Measurements from ENCODE around the gene TBC1D22A.

TBC1D22A gene

DNA sequence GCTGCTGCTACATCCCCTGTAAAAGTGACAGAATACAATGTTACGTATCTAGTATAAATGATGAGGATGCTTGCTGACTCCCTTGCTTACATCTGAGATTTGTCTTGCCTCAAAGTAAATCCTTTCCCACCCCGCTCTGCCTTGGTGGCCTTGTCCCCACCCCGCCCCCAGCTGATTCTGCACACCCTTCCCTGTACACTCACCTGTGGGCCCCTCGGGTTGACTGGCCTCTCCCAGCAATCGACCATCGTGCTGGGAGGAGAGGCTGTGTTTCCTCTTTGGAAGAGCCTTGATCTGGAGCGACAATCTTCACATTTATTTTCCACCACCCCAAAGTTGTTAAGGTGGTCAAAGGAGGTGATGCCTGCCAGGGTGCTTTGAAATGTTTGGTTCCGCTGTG lies 249.4 kb downstream of the TBC1D22A start:
- no peak for DNase-seq (ENCODE audit: low read depth, low spot score)

DNA sequence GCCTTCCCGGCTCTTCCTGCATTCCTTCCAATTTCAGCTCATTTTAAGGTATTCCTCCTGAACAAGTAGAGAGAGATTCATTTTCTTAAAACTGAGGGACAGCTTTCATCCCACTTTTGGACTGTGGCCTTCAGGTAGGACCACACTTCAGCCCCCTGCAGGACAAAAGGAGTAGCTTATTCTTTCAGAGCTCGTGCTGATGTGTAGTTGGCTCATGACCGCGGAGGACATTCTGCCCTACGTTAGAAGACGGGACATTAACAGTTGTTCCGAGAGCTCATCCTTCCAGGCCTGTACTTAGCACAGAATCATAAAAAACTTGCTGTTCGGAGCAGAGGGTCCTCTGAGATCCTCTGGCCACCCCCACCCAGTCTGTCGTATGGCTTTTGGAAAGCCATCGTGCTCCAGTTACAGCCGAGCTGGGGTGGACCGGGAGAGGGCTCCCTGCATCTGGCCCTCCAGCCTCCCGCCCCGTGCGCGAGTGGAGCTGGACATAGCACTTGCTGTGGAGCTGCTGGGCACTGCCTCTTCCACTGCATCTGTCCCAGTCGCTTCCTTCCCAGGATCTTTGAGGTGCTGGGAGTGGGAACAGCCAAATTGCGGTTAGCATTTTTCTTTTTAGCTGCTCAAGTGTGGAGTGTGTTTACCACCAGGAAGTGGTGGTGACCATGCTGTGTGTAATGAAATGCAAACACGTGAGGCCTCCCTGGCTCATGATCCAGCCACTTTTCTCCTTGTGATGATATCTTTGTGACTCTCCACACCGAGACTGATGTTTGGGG lies 250.3 kb downstream of the TBC1D22A start:
- no peak for DNase-seq (ENCODE audit: low read depth, low spot score)

DNA sequence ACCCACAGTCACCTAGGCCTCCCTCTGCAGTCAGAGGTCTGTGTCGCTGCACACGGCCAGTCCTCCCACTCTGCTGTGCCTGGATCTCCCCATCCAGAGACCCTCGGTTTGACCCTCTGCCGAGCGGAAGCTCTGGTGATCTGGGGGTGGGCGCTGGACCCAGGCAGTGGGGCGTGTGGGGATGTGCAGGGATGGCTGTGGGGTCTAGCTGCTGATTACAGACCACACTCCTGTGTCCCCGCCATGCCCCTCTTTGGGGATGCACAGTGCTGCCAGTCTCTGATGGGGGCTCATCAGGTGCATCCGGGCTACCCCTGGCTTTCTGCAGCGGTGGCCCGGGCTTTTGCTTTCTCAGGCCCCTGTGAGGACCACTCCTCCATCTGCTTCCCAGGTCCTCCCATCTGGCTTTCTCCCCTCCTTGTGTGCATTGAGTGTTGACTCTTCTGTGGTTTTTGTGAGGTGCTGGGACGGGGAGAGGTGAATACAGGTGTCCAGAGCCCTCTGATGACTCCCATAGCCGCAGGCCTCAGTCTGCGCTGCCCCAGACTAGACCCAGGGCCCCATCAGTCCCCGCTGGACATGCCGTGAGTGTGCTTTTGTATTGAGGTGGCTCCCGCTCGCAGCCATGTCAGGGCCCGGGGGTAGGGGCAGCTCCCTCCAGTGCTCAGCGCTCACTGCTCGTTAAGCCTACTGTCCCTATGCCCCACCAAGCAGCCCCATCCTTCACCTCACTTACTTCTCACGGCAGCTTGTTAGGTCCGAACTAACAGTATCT lies 251.6 kb downstream of the TBC1D22A start:
- DNase-seq (ENCODE audit: low read depth, low spot score), result no peak

DNA sequence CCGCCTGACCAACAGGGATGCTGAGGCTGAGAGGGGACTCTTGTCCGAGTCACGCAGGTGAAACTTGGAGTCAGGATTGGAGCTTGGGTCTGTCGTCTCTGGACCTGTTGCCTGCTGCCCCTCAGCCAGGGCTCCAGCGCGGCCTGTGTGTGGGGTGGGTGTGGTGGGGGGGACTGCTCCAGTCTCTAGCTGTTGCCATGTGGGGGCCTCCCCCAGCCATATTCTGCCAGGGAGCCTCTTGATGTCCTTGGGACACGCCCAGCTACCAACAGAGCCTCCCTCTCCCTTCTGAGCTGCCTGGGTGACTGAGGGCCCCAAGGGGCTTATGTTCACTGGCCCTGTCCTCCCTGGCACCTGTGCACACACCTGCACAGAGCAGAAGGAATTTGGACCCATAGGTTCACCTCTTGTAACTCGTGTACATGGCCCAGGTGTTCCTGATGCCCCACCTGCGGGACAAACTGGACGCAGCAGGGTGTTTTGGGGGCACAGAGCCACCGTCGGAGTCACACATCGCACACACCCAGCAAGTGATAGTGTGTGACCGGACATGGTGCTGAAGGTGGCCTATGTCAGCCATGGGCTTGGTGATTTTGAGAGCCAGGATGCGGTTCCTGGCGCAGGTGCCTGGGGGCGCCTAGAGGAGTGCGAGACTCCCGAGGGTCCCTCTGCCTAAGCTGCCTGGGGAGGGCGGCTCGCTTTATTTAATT lies 252.3 kb downstream of the TBC1D22A start:
- DNase-seq (ENCODE audit: low read depth, low spot score), result no peak

DNA sequence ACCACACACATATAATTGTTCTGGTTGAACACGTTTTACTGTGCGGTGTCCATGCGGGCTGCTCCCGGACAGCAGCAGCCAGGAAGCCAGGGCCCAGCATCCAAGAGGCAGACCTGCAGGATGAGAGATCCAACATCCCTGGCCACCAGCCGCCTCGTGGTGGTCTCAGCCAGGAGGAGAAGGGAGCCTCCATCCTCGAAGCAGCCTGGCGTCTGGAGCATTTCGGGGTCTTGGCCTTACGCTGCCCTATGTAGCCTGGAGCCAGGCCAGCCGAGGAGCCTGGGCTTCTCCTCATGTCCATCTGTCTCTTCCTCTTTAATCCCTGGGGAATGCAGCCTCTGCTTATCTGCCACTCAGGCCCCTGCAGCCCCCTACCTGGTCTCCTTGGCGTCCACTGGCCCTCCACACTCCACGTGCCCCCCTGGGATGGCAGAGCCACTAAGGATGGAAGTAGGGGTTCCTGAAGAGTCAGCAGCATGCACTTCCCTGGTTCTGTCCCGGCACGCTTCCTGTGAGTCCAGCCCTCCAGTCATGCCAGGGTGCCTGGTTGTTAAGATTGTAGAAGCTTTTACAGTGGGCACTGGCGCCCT lies 253.2 kb downstream of the TBC1D22A start:
- no peak for DNase-seq (ENCODE audit: low read depth, low spot score)

DNA sequence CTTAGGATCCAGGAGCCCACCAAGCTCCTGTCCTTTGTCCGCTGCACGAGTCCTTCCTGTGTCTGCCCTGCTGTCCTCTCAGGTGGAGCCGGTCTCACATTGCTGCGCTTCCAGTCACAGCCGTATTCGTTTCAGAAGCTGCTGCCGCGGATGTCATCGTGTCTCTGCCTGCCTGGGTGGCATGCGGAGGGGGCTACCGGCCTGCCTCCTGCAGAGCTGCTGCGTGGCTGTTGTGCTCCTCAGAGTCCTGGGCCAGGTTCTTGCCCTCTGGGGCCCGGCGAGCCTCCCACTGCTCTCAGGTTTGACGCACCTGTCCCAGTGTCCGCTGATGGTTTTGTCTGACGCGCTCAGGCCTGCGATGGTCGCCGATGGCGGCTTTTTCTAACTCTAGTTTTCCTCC lies 254.2 kb downstream of the TBC1D22A start:
- DNase-seq (ENCODE audit: low read depth, low spot score), result no peak

DNA sequence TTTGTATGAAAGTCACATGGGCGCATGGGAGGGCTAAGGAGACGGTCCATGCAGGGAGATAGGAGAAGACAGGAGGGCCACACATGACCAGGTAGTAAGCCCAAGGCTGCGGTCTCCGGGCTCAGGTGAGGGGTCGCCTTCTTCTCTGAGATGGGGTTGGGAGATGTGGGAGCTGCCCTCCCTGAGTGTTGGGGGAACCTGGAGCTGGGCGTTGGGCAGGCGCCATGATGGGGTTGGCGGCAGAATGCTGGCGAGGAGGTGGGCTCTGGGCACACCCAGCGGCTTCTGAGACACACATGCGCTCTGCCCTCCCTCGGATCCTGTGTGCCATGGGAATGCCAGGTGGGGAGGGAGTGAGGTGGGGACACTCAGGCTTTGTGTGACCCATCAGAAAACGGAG lies 254.8 kb downstream of the TBC1D22A start:
- no peak for DNase-seq (ENCODE audit: low read depth, low spot score)

DNA sequence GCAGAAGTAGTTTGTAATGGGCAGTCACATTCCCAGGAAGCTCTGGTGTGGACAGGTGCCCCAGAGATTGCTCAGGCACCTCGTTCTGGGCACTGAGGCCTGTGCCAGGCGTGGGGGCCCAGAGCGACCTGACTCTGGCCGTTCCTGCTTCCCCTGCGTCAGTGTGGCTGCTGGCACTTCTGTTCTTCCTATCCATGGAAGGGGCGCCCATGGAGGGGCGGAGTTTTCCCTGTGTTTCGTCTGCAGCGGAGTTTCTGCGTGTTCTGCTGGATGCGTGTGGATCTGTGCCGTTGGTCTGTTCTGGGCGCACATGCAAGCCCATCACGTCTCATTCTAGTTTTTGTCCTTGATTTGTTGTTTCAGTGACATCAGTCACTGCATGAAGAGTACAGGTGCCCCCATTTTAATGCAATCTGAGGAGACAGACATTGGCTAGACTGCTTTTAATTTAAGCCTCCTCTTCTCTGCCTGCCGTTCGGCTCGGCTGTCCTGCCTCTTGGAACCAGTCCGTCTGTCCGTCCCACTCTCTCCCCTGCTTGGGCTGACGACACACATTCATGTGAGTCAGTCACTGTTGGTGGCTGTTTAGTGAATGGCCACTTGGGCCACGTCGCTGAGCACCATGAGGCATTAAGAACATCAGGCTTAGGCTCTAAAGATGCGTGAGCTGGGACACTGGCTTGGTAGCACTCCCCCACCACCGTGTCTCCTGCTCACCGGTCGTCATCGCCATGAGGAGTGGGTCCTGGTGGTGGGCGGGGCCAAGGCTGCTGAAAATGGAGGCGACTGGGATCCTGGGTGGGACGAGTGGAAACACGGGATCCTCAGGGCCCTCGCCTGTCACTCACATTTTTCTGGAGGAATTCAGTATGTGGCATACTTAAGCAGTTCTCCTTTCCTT lies 255.8 kb downstream of the TBC1D22A start:
- DNase-seq (ENCODE audit: low read depth, low spot score), result no peak

DNA sequence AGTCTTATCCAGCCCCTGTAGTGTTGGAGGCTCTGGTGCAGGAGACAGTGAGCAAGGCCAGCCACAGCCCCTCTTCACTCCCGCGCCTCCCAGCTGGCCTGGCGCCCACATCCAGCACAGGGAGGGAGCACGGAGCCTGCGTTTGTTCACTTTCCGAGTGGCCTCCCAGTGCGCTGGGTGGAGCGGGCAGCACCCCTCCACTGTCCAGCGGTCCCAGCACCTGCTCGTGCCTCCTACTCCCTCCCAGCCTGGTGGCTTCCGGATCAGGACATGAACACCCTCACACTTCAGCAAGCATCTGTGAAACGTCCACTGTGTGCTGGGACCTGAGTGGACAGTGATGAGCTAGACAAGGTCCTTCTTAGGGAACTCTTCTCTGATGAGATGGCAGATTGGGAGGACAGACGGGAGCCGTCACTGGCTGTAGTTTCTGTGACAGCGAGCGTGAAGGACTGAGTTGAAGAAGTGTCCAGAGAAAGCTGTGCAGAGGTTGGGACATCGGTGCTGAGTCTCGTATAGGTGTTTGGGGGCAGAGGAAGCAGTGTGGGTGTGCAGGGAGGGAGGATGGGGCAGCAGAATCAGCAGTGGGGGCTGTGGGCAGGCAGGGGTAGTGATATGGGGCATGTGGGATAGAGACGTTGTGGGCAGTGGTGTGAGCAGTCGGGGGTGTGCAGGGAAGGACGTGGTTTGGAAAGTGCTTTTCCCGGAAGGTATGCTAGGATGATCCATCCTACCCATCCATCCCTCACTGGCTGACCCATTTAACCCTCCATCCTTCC lies 256.8 kb downstream of the TBC1D22A start:
- no peak for DNase-seq (ENCODE audit: low read depth, low spot score)

DNA sequence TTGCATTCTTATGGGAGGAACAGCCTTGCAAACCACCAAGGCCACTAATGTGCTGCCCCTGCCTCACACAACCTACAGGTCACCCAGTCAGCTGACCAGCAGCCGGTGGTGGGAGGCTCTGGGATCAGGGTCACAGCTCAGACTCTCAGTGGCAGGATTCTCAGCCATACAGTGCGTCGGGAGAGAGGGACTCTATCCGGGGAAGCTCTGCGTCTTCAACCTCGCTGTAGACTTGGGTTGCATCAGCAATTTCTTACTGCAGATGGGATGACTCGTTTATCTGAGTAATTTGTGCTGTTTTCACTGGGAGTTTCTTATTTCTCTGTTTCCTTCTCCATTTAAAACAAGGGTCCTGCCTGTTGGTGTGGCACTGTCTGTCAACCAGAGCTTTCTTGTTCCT lies 257.7 kb downstream of the TBC1D22A start:
- no peak for DNase-seq (ENCODE audit: low read depth, low spot score)

DNA sequence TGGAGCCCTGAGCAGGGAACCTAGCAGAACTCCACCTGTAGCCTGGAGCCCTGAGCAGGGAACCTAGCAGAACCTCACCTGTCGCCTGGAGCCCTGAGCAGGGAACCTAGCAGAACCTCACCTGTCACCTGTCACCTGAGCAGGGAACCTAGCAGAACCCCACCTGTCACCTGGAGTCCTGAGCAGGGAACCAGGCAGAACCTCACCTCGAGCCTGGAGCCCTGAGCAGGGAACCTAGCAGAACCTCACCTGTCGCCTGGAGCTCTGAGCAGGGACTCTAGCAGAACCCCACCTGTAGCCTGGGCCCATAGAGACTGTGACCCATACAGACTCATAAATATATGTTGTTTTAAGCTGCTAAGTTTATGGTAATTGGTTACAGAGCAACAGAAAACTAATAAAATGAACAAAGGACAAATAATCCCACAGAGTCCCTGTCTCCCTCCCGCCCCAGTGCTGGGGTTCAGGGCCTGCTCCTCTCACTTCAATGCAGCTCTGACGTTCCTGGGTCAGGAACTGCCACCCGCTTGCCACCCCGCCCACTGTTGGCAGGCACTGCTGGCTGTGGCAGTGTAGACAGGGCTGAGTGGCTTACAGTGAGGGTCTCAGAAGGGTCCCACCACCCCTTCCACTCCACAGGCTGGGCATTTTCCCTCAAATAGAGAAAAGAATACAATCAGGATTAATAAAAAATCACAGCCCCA lies 259.1 kb downstream of the TBC1D22A start:
- no peak for DNase-seq (ENCODE audit: low read depth, low spot score)

DNA sequence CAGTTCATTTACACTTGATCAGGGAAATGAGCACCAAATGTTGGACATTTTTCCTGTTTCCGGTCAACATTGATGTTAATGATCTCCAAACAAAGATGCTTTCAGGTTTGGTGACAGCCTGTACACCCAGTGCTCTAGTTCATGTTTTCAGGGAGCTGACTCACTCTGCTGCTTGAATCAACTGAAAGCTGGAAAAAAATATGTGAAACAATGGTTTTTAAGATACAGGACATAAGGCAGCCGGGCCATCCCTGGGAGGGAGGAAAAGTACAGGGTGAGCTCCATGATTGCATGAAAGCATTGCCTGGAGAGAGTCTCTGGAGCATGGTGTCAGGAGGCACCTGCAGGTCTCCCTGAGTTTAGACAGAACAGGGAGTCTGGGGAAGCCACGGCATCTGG lies 259.6 kb downstream of the TBC1D22A start:
- DNase-seq (ENCODE audit: low read depth, low spot score), result no peak

DNA sequence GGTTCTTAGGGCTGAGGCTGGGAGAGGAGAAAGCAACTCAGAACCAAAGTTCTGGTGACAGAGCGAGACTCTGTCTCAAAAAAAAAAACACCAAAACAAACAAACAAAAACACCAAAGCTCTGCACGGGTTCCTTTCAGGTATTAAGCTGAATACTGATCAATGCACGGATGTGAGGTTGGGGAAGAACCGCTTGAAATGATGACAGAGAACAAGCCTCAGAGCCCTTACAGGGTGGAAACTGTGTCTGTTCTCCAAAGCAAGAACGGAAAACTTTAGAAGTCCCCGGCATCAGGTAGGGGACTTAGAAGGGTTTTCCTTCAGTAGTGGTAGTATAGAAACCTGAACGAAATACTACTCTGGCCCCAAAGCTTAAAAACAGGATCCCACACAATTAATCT lies 260.0 kb downstream of the TBC1D22A start:
- DNase-seq (ENCODE audit: low read depth, low spot score), result no peak

DNA sequence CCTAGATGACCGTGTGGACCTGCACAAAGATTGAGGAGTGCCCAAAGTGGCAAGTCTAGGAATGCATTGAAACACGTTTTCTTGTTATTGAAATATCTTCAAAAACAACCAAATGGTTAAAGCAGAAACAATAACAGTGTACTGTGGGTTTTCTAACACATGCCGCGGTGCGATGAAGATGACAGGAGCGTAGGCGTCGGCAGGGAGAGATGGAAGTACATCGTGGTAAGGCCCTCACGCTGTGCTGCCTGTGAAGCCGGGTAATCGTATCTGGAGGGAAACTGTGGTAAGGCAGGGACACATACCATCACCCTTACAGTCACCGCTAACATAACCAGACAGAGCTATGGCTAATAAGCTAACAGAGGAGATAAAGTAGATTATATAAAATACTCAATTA lies 261.4 kb downstream of the TBC1D22A start:
- DNase-seq (ENCODE audit: low read depth, low spot score), result no peak

DNA sequence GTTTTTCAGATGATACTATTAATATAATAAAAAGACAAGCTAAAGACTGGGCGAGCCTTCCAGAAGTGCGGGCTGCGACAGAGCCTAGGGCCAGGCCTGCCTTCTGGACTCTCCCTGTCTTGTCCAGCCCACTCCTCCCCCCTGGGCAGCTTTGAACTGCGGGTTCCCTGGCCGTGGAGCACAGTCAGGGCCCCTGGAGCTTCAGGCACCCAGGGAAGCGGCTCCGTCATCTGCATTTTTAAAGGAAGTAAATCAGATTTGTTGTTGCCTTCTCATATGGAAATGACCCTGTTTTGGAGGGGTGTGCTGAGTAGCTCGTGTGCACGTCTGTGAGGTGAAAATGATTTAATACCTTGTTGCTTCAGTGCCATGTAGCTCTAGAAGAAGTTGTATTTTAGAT lies 265.3 kb downstream of the TBC1D22A start:
- DNase-seq (ENCODE audit: low read depth, low spot score), result no peak

DNA sequence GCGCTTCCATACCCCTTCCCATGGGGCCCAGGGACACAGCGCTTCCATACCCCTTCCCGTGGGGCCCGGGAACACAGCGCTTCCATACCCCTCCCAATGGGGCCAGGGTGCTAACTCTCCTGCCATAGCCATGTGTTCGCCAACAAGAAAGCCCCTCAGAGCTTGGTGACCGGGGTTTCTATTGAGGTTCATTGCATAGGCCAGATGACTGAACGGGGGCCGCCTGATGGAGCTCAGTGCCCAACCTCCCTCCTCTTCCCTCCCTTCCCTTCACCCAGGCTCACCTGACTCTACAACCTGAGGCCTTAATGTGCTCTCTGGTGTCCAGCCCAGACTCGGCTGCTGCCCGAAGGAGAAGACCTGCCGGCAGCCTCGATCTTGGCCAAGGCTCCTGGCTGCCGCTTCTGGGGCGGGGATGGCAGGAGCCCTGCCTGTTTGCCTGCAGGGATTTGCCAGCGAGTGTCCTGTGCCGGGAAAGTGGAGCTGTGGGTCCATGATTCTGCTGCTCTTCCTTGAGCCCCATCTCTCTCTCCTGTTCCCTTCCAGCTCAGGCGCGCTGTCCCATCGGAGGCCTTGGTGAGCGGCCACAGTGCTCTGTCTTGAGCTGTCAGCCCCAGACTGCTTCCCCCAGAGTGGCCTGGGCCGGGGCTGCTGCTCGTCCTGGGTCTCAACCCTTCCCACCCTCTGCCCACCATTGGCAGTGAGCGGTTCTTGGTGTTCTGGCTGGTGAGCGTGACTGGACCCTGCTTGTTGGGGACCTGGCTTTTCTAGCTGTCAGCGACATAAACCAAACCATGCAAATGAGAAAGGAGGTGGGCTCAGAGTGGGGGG lies 267.0 kb downstream of the TBC1D22A start:
- no peak for DNase-seq (ENCODE audit: low read depth, low spot score)

DNA sequence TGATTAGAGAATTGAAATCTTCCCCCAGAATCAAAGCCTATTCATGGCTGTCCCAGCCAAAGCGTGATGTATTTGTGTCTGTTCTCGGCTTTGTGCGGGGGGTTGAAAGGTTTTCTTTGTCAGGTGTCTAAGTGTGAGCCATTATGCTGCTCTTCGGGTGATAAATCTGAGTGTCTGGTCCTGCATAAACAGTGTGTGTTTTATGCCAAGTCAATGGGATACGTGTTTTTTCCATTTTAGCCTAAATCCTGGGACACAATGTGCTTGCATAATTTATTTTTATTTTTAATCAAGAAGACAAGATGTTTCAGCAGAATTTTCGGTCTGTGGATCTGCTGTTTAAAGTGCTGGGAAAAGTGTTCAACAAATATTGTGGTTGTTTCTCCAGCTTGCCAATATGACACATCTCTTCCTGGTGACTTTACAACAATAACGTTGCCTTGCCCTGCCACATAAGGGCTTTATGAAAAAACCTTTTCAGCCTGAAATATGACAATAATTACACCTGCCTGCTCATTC lies 267.8 kb downstream of the TBC1D22A start:
- DNase-seq (ENCODE audit: low read depth, low spot score), result no peak

DNA sequence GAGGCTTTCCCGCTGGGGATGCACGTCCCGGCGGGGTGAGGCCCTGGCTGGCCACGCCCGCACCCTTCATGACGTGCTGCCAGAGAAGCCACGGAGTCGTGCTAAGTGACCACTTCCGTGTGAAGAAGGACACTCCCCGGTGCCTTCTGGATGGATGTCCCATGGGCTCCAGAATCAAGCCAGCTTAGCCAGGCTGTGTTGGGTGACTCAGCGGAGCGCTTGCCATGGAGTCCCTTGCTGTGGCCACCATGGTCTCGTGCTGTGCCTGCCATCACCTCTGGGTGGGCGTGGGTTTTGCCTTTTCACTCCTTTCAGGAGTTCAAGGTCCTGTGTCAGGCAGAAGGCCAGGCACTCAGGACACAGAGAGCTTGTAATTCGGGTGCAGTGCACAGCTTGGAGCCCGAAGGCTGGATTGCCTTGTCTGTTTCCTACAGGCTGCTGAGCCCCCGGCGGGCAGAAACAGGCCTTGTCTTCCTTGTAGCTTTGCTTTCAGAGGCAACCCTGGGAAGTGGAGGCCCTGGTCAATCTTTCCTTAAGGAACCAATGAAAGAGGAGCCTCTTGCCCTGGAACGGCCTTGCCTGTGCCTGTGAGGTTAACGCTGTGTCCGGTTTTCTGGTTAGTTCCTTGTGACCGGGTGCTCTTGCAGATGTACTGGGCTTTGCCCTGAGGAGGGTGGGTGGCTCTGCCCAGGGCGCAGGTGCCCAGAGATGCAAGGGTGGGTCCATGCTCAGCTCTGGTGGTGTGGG lies 268.6 kb downstream of the TBC1D22A start:
- DNase-seq (ENCODE audit: low read depth, low spot score), result no peak
